ENCODE measurements around the gene KANSL3.
A peak's percentile ranks its signal among the peaks of the same experiment; 100 is the strongest.
"Not testable (repeated sequence)": the region's sequence is repeated elsewhere in the genome, so short reads cannot be mapped to it uniquely, and the experiment has no call there.

The KANSL3 gene

DNA sequence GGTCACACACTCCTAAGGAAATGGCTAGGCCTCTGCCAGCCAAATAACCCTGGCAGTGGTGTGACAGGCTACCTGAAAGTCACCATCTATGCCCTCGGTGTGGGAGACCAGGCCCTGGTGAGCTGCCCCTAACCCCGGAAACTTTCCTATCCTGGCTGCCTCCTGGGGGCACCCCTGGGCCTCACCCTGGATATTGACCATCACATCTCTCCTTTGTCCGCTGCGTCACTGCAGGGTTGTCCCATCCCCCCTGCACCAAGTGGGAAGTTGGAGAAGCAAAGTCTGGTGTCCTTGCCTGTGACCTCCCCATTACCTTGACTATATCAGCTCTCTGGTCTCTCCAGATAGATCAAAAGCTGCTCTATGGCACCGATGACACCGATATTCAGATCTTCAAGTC is 23.2 kb upstream of the KANSL3 start:
- in situ Hi-C loops (cut with HindIII; ENCODE audit: low pct_ligation_motif_present, low pct_unique_long_range_greater_than_20kb, low sequenced_read_pairs): no loop called here
- DNase-seq: no peak

DNA sequence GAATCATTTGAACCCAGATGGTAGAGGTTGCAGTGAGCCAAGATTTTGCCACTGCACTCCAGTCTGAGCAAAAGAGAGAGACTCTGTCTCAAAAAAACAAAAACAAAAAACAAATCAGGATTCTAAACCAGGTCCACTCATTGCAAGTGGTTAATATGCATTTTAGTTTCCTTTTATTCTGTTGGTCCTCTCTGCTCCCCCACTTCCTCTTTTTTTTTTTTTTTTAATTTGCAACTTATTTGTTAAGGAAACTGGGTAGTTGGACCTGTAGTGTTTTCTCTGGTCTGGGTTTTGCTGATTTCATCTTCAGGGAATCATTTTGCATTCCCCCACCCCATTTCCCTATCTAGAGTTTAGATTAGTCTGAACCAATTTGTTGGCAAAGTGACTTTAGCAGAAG is 18.4 kb upstream of the KANSL3 start:
- DNase-seq: no peak
- in situ Hi-C loops (cut with HindIII; ENCODE audit: low pct_ligation_motif_present, low pct_unique_long_range_greater_than_20kb, low sequenced_read_pairs): no loop called here

DNA sequence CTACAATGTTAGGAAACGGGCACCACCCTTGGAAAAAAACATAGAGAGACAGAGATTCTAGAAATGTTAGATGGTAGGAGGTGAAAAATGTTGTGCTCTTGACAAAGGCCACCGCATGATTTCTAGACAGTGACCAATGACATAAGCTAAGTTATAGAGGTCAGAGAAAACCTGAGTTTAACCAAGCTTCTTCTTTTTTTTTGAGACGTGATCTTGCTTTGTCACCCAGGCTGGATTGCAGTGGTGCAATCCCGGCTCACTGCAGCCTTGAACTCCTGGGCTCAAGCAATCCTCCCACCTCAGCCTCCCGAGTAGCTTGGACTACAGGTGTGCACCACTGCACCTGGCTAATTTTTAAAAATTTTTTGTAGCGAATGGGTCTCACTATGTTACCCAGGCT is 17.4 kb upstream of the KANSL3 start:
- DNase-seq: no peak
- in situ Hi-C loops (cut with HindIII; ENCODE audit: low pct_ligation_motif_present, low pct_unique_long_range_greater_than_20kb, low sequenced_read_pairs): no loop called here

DNA sequence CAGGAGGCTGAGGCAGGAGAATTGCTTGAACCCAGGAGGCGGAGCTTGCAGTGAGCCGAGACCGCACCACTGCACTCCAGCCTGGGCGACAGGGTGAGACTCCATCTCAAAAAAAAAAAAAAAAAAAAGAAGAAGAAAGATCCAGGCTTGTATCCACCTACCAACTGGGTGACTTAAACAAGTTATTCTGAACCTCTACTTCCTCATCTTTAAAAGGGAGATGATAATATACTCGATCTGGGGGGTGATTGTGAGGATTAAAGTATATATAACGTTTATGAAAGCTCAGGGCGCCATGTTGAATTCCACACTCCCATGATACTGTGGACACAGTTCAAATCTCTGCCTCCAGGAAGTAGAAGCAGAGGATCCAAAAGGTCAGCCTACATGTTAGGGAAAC is 16.7 kb upstream of the KANSL3 start:
- in situ Hi-C loops (cut with HindIII; ENCODE audit: low pct_ligation_motif_present, low pct_unique_long_range_greater_than_20kb, low sequenced_read_pairs); DNase-seq: not testable (repeated sequence)

DNA sequence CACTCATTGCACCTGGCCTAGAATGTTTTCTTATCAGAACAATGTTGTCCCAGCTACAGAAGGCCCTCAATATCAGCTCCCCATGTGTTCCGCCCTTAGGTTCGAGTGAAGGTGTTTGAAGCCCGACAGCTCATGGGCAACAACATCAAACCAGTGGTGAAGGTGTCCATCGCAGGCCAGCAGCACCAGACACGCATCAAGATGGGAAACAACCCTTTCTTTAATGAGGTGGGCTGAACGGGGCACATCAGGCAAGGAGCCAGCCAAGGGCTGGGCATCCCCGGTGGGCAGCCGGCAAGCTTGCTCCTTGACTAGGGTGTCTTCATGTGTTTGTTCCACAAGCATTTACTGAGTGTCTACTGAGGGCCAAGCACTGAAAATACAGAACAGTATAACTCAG is 13.7 kb upstream of the KANSL3 start:
- in situ Hi-C loops (cut with HindIII; ENCODE audit: low pct_ligation_motif_present, low pct_unique_long_range_greater_than_20kb, low sequenced_read_pairs): no loop called here
- DNase-seq: no peak

DNA sequence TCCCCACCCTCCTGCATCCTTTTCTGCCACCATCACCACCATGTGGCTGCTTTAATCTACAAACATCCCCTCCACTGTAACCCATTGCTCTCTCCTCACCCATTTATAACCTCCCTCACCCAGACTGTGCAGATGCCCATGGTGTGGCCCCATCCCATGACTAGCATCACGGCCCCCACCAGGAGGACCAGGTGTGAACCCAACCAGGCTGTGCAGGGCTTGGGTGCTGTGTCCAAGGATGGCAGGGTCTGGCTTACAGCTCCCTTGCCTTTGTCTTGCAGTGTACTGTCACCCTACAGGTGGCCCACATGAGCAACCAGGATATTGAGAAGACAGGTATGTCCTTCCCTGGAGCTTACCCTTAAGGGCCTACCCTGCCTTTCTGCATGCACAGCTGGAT is 11.2 kb upstream of the KANSL3 start:
- in situ Hi-C loops (cut with HindIII; ENCODE audit: low pct_ligation_motif_present, low pct_unique_long_range_greater_than_20kb, low sequenced_read_pairs): no loop called here
- no peak for DNase-seq

DNA sequence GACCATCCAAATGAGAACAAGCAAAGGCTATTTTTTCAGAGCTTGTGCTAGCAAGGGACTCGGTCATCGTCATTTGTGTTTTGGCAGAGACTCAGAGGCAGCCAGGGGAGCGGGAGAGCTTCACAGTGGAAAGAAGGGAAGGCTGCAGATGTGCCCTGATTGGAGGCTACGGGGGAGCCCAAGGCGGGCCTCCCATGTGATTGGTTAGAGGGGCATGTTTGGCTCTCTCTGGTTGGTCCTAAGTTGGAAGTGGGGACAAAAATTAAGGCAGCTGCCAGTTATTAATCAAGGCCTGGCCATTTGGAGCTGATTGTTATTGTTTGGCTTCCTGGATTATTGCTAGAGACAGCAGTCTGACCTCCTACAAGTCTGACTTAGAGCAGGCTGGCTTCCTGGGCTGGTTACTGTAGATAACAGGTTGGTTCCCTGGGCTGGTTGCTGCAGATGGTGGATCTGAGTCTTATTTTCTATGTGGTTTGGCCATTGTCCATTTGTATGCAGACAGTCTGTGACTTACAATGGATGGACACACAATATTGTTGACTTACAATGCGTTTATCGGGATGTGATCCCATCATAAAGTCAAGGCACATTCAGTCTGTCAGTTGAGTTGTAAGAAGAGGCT is 10.3 kb upstream of the KANSL3 start:
- in situ Hi-C loops (cut with HindIII; ENCODE audit: low pct_ligation_motif_present, low pct_unique_long_range_greater_than_20kb, low sequenced_read_pairs): no loop called here
- DNase-seq: no peak

DNA sequence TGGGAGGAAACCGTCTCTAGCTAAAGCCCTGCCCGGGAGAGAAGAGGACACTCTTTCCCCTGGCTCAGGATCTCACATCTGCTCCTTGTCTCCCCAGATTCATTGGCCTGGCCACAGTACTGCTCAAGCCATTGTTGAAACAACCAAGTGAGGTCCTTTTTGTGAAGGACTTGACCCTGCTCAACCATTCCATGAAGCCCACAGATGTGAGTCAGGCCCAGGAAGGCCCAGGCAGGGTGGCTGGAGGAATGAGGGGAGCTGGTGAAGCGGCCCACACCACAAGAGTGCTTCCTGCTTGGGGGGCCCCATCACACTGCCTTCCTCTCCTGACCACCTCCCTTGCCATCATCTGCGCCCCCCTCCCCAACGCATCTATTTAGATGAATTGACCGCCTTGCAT is 9.6 kb upstream of the KANSL3 start:
- no peak for DNase-seq
- in situ Hi-C loops (cut with HindIII; ENCODE audit: low pct_ligation_motif_present, low pct_unique_long_range_greater_than_20kb, low sequenced_read_pairs): no loop called here

DNA sequence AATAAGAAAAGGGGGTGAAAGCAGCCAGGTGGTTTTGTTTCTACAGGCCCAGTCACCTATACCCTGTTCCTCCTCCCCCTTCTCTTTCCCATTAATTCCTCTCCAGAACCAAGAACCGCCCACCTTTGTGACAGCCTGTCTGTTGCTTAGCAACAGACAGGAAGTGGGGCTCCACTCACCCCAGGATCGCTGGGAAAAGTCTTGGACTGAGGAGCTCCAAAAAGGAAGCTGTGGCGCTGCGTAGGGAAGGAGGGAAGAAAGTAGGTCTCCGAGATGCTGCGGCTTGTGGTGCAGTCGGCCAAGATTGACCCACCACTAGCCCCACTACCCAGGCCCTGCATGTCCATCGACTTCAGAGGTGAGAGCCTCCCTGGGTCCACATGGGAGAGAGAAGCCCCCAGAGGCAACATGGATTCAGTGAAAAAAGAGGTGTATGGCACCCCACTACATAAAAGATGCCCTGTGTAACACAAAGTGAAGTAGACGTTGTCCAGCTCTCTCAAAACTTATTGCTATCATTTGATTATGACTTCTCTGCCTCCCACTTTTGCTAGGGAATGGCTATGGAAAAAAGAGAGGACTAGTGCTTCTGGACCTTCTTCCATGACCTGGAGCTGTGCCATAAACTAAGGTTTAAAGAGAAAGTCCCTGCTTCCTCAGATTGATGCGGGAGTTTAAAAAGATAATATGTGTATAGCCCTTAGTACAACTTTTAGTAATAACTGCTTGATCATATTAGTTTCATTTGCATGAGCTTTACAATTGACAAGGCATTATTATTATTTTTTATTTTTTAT is 4.7 kb upstream of the KANSL3 start, which contains the start of gene FER1L5:
TSS of gene FER1L5 (plus strand) at position 201 of the 797 bp plus-strand sequence. CDS start at position 274, 73 bp downstream.
- in situ Hi-C loops (cut with HindIII; ENCODE audit: low pct_ligation_motif_present, low pct_unique_long_range_greater_than_20kb, low sequenced_read_pairs): no loop called here
- peak; percentile 83 for DNase-seq

DNA sequence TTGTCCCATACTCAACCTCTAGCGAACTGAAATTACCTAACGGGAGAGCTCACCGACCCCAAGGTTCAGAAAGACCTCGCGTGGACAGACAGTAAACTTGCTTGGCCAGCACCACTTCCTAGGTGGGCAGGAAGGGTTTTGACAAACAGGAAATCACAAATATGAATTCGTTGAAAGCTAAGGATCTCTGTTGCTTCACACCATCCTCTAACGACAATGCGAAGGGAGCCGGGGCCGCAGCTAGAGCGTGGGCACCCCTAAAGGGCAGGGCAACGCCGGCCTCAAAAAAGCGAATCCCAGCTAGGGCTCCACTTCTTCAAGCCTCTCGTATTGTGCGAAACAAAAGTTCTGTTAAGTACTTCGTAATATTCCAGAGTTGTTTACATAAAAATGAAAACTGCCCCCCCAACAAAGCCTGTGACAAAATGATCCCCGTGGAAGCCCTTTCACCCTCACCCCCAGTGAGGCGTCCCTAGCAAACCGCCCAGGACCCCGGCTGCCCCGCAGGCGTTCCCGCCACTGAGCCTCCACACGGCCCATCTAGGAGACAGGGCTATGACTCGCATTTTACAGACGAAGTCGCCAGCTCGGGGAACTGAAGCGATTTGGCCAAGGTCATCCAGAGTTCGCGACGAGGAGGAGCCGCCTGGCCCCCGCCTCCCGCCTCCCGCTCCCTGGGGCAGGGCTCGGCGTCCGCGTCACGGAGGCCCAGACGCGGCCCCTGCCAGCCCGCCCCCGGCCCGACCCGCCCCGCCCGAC is 548 bp downstream of the KANSL3 start:
- in situ Hi-C loops (cut with HindIII; ENCODE audit: low pct_ligation_motif_present, low pct_unique_long_range_greater_than_20kb, low sequenced_read_pairs): no loop called here
- peak; percentile 95 for DNase-seq

DNA sequence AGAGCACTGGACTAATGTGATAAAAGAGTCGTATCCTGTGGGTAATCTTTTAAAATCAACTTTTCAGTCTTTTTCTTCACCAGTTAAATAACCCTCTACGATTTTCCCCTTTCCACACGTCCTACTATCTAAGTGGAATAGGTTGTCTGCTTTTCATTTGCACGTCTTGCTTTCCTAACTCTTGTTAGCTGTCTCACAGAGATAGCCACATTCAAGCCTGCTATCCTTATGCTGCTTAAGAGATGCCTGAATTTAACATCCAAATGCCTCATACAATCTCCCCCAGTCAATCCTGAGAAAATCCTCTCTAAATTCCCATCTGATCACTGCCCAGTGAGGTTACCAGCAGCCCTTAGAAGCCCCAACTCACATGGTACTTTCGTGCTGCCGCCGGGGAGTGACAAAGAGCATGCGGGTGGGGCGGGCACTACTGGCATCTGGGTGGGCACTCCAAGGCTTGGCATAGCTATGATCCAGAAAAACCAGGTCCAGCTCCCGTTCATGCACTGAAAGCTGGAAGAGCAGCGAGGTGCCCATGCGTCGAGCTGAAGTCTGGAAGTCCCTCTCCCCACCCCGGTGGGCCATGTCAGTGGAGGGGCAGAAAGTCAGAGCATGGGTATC is 1.5 kb downstream of the KANSL3 start:
- in situ Hi-C loops (cut with HindIII; ENCODE audit: low pct_ligation_motif_present, low pct_unique_long_range_greater_than_20kb, low sequenced_read_pairs): no loop called here
- DNase-seq: peak; percentile 30

DNA sequence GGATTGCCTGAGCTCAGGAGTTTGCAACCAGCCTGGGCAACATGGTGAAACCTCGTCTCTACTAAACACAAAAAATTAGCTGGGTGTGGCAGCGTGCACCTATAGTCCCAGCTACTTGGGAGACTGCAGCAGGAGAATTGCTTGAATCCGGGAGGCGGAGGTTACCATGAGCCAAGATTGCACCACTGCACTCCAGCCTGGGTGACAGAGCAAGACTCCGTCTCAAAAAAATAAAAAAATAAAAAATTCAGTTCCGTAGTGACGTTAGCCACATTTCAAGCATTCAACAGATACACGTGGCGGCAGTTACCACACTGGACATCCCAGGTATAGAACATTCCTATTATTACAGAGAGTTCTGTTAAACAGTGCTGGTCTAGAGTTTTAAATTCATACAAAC is 4.5 kb downstream of the KANSL3 start:
- in situ Hi-C loops (cut with HindIII; ENCODE audit: low pct_ligation_motif_present, low pct_unique_long_range_greater_than_20kb, low sequenced_read_pairs): no loop called here
- no peak for DNase-seq

DNA sequence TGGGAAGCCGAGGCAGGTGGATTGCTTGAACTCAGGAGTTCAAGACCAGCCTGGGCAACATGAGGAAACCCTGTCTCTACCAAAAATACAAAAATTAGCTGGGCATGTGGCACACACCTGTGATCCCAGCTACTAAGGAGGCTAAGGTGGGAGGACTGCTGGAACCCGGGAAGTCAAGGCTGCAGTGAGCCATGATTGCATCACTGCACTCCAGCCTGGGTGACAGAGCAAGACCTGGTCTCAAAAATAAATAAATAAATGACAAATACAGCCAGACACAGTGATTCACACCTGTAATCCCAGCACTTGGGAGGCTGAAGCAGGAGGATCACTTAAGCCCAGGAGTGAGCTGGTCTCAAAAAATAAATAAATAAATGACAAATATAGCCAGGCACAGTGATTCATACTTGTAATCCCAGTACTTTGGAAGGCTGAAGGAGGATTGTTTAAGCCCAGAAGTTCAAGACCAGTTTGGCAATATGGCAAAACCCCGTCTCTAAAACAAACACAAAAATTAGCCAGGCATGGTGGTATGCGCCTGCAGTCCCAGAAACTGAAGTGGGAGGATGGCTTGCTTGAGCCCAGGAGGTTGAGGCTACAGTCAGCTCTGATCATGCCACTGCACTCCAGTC is 6.2 kb downstream of the KANSL3 start:
- in situ Hi-C loops (cut with HindIII; ENCODE audit: low pct_ligation_motif_present, low pct_unique_long_range_greater_than_20kb, low sequenced_read_pairs): no loop called here
- DNase-seq: no peak

DNA sequence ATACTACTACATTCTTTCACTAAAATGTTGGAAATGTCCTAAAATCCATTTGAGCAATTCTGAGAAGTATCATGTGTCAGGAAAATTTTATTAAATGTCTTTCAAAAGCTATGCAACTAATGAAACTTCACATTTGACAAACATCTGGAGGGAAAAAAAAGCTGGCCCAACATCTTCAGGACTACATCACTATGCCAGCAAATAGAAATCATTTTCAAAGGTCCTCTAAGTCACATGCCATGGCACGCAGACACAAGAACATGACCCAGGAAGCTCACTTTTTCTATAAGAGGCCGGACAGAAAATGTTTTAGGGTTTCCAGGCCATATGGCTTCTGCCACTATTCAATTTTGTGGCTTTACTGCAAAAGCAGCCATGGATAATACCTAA is 11.6 kb downstream of the KANSL3 start:
- DNase-seq: no peak
- in situ Hi-C loops (cut with HindIII; ENCODE audit: low pct_ligation_motif_present, low pct_unique_long_range_greater_than_20kb, low sequenced_read_pairs): no loop called here

DNA sequence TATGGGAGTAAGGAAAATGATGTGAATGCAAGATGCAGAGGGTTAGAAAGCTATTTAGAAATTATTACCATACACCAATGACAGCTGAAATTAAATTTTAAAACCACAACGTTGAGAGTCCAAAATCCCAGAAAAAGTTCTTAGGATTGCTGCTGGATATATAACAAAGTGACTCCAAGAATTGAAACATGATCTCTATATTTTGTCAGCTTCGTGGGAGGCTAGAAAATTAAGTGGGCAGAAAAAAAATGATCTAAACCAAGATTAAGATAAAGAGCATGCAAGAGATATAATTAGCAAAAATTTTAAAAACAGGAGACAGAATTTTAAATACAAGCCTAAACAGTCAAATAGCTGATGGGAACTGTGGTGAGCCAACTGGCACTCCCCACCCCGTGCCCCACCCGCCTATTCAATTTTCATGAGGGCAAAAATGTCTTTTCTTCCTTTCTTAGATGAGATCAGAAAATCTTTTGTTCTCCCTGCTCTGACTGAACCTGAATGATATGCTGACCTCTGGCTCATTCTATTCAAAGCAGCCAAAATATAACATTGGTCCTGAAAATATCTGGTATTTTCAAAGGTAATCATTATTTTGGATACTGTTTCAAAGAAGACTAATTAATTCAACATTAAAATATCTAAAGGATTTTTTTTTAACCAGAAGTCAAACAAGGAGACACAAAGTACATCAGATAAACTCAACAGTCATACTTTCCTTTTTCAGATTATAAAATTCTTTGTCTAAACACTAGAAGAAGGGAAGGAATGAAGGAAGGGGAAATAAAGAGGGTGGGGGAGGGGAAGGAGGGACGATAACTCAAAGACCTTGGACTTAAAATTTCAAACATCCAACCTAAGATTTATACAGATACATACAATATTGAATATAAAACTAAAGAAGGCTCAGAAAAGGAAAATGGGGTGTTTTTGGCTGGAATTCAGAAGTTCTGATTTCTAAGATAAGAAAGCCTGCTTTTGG is 12.2 kb downstream of the KANSL3 start:
- no peak for DNase-seq
- in situ Hi-C loops (cut with HindIII; ENCODE audit: low pct_ligation_motif_present, low pct_unique_long_range_greater_than_20kb, low sequenced_read_pairs): no loop called here

DNA sequence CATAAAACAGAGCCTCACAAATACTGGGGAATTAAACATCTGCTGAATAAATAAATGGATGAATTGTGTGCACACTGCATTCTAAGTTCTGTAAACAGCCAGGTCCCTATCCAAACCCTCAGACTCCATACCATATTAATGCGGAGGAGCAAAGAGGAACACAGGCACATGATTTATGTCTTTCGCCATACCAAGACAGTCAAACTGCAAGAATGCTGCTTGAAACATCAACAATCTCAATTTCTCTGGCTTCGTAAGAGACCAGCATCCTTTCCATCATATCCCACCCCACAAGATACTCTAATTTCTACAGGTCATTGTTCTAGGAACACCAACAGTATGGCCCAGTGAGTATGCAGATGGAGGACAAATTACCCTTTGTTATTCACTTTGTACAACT is 15.0 kb downstream of the KANSL3 start:
- DNase-seq: no peak
- in situ Hi-C loops (cut with HindIII; ENCODE audit: low pct_ligation_motif_present, low pct_unique_long_range_greater_than_20kb, low sequenced_read_pairs): no loop called here

DNA sequence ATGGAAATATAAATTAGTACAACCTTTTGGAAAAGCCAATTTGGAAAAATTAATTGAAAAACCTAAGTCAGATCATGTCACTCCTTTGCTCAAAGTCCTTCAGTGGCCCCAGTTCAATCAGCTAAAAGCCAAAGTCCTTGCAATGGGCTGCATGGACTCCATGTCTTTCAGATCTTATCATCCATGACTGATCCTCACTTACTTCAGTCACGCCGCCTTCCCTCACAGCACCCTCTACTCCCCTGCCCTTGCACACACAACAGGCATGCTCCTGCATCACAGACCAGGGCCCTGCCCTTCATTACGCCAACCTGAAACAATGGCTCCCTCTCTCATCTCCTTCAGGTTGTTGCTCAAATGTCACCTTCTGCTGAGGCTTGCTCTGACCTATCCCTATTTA is 15.6 kb downstream of the KANSL3 start:
- no peak for DNase-seq
- in situ Hi-C loops (cut with HindIII; ENCODE audit: low pct_ligation_motif_present, low pct_unique_long_range_greater_than_20kb, low sequenced_read_pairs): no loop called here
